Smooth muscle cell (in vitro differentiated cells): ENCODE data around the gene SYT7. TPM values are rescaled to one million over a fixed set of nuclear protein-coding genes. Genes with fewer than 3 reads are reported as not detected.

Experiments
- DNase-seq: peaks from one replicate; lab custom pipeline; 2025; ENCODE audit not compliant: unreplicated experiment; lab: John Stamatoyannopoulos, UW
- H2AFZ ChIP-seq: fragments of 200-600 bp; sonication (generic); 2 replicates; pipeline ENCODE4 v1.6.0; 2016; ENCODE audit warnings: antibody characterized with exemption, low read depth, mild to moderate bottlenecking
- H3F3A ChIP-seq: fragments of 200-600 bp; sonication (generic); 2 replicates; pipeline ENCODE4 v1.6.0; 2017; ENCODE audit warnings: antibody characterized with exemption, low read depth
- H3K27ac ChIP-seq: fragments of 200-600 bp; sonication (generic); 2 replicates; pipeline ENCODE4 v1.5.1; 2016; ENCODE audit warnings: low read depth, mild to moderate bottlenecking
- H3K27me3 ChIP-seq: fragments of 200-600 bp; sonication (generic); 2 replicates; pipeline ENCODE4 v1.6.1; 2016; ENCODE audit warnings: low read depth, mild to moderate bottlenecking
- H3K36me3 ChIP-seq: fragments of 200-600 bp; sonication (generic); 2 replicates; pipeline ENCODE4 v1.5.1; 2016; ENCODE audit warnings: low read depth
- H3K4me1 ChIP-seq: fragments of 200-600 bp; sonication (generic); 2 replicates; pipeline ENCODE4 v1.5.1; 2016; ENCODE audit warnings: low read depth
- H3K4me2 ChIP-seq: fragments of 200-600 bp; sonication (generic); 2 replicates; pipeline ENCODE4 v1.6.0; 2016; ENCODE audit warnings: mild to moderate bottlenecking
- H3K4me3 ChIP-seq: fragments of 200-600 bp; sonication (generic); 2 replicates; pipeline ENCODE4 v1.5.1; 2016; ENCODE audit warnings: mild to moderate bottlenecking
- H3K79me2 ChIP-seq: fragments of 200-600 bp; sonication (generic); 2 replicates; pipeline ENCODE4 v1.6.0; 2016; ENCODE audit warnings: low read depth, mild to moderate bottlenecking
- H3K9ac ChIP-seq: fragments of 200-600 bp; sonication (generic); 2 replicates; pipeline ENCODE4 v1.6.0; 2016; ENCODE audit warnings: low read depth
- H3K9me3 ChIP-seq: fragments of 200-600 bp; sonication (generic); replicated peaks from 2 replicates; pipeline ENCODE4 v1.5.1; 2016; ENCODE audit warnings: low read depth
- H4K20me1 ChIP-seq: fragments of 200-600 bp; sonication (generic); 2 replicates; pipeline ENCODE4 v1.6.0; 2016; ENCODE audit warnings: low read depth
- CTCF ChIP-seq: fragments of 200-600 bp; sonication (generic); IDR thresholded peaks from 2 replicates; pipeline ENCODE4 v1.5.1; 2017; ENCODE audit warnings: borderline replicate concordance, mild to moderate bottlenecking, antibody characterized with exemption; ENCODE audit not compliant: insufficient read depth, poor library complexity, severe bottlenecking
- WGBS: methylation state at CpG from one replicate; pipeline ENCODE4 v1.1.7; 2016; ENCODE audit warnings: low lambda C conversion rate; 5-methylcytosine and 5-hydroxymethylcytosine counted together
- polyA plus RNA-seq: library from polyadenylated mRNA; unstranded; fragments of >200 nt; fragmentation: Nextera tagmentation; extraction: Ambion mirVana; gene quantifications from 2 replicates; pipeline ENCODE4 v1.2.1, GENCODE V29; 2016
- total RNA-seq: library from RNA; depleted of rRNA; stranded (reverse); fragments of >200 nt; gene quantifications from 2 replicates; pipeline ENCODE4 v1.2.3, GENCODE V29; 2014

The SYT7 gene
- total and polyA plus RNA-seq, 2 experiments from 2014 or later, result 0.79 to 4.0 TPM

GRCh38 chr11:61515686-61516085 lies 65.2 kb downstream of the SYT7 start:
- H3K9ac ChIP-seq, result no peak overlapping the region

GRCh38 chr11:61514050-61514917 lies 66.6 kb downstream of the SYT7 start:
- Histone ChIP-seq H3K36me3 (no peaks in the 10 kb centered on the region), H3K27me3 (no peaks in the 10 kb centered on the region), H3K27ac (no peak overlapping the region), H3K9ac (no peak overlapping the region), H3K4me1 (peaks cover 11% of the 10 kb centered on the region), H3K79me2 (no peaks in the 10 kb centered on the region), H2AFZ (no peak overlapping the region), H3K4me3 (no peak overlapping the region), H3K9me3 (no peaks in the 10 kb centered on the region), H4K20me1 (no peaks in the 10 kb centered on the region), H3K4me2 (no peak overlapping the region), H3F3A (no peaks in the 10 kb centered on the region)
- 73% methylated on average over 11 of the region's 11 CpGs for WGBS
- DNase-seq, result no peak
- no peak for TF ChIP-seq CTCF

More at GRCh38 chr11:61515686-61516085, 65.2 kb downstream of the SYT7 start:
- H3K4me2 ChIP-seq, result no peak overlapping the region
- no peaks in the 10 kb centered on the region for H3K36me3 ChIP-seq
- H3K27me3 ChIP-seq, result no peaks in the 10 kb centered on the region
- peaks cover 6% of the 10 kb centered on the region for H3K4me1 ChIP-seq
- H3K4me3 ChIP-seq, result no peak overlapping the region
- H3F3A ChIP-seq, result no peaks in the 10 kb centered on the region
- no peak for DNase-seq
- no peaks in the 10 kb centered on the region for H3K79me2 ChIP-seq
- 78% methylated on average over 10 of the region's 10 CpGs for WGBS
- no peaks in the 10 kb centered on the region for H4K20me1 ChIP-seq
- TF ChIP-seq CTCF, result no peak
- no peak overlapping the region for H2AFZ ChIP-seq
- no peaks in the 10 kb centered on the region for H3K9me3 ChIP-seq
- H3K27ac ChIP-seq, result no peak overlapping the region

DNA sequence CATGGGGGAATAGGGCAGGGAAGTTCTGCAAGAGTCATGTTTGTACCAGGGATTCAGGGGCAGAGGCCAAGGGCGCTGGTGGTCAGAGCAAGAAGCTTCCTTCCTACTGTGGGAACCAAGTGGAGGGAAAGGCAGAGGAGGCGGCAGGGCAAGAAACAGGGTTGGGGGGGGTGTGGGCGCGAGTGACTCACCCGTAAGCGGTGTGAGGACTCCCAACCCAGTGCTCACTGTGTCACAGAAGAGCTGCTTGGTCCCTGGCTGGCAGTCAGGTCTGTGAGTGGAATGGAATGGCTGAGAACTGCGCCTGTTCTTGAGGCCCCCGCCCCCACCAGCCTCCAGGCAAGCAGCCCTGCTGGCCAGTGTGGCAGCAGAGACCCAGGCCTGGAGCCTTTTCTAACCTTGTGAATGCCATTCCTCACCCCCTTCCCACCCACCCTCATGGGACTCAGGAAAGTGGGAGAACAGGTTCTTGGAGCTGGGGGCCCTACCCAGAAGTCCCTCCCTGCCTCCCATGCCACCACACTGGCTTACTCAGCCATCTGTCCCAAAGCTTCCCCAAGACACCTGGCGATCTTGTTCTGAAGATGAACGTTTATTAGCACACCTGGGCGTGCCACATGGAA lies 67.6 kb downstream of the SYT7 start:
- no peaks in the 10 kb centered on the region for H3F3A ChIP-seq
- TF ChIP-seq CTCF, result no peak
- H3K9me3 ChIP-seq, result no peaks in the 10 kb centered on the region
- no peak overlapping the region for H3K9ac ChIP-seq
- H3K27ac ChIP-seq, result no peak overlapping the region
- H4K20me1 ChIP-seq, result no peaks in the 10 kb centered on the region
- no peaks in the 10 kb centered on the region for H3K36me3 ChIP-seq
- no peak overlapping the region for H3K4me3 ChIP-seq
- no peak overlapping the region for H2AFZ ChIP-seq
- peaks cover 11% of the 10 kb centered on the region for H3K4me1 ChIP-seq
- WGBS, result 62% methylated on average over 11 of the region's 11 CpGs
- DNase-seq, result no peak
- no peaks in the 10 kb centered on the region for H3K79me2 ChIP-seq
- peak overlapping the region; percentile 17 for H3K4me2 ChIP-seq
- H3K27me3 ChIP-seq, result peaks cover 3% of the 10 kb centered on the region
